ENCODE data around the gene PCGF3. TPM values are rescaled to one million over a fixed set of nuclear protein-coding genes. Genes with fewer than 3 reads are reported as not detected.
"Not testable (repeated sequence)": the region's sequence is repeated elsewhere in the genome, so short reads cannot be mapped to it uniquely, and the experiment has no call there.

PCGF3 gene
- total RNA-seq, 4 donors from 2014 or later = 31.7 to 35.3 (median 34.7) TPM

GRCh38 chr4:688854-689681 lies 16.6 kb upstream of the PCGF3 start, which contains the start of gene SLC49A3:
SLC49A3 (minus strand) TSS chr4:689151; CDS start chr4:689127, 24 bp downstream.
- peak within 1 kb of the TSS; percentile 57 to 68 (median 58) for H3K4me3 ChIP-seq
- intact Hi-C loops (cut with DNase I) = no loop called here
- H3K36me3 ChIP-seq = peaks cover 0 to 11% (median 5%) of the 10 kb centered on the region in 4 donors
- H3K9me3 ChIP-seq = no peaks in the 10 kb centered on the region
- DNase-seq (ENCODE audit: extremely low spot score) = no peak
- 43% methylated on average over 8 of the region's 59 CpGs for WGBS
- H3K27me3 ChIP-seq = peaks cover 0 to 23% (median 0%) of the 10 kb centered on the region in 4 donors
- H3K4me1 ChIP-seq = peaks cover 34 to 44% (median 36%) of the 10 kb centered on the region in 4 donors
- TF ChIP-seq EP300 (IDR thresholded peaks at IDR 0.05) = no peak
- TF ChIP-seq POLR2A (IDR thresholded peaks at IDR 0.05; ENCODE audit: low read depth) = no peak
- TF ChIP-seq CTCF (IDR thresholded peaks at IDR 0.05) = no peak
- no peak for TF ChIP-seq POLR2AphosphoS5 (IDR thresholded peaks at IDR 0.05)
- peak within 1 kb of the TSS; percentile 70 to 83 (median 80) for H3K27ac ChIP-seq (replicated peaks in 1 of 4)

GRCh38 chr4:689723-690122 lies 15.9 kb upstream of the PCGF3 start:
- no peak for DNase-seq (ENCODE audit: extremely low spot score)
- H3K4me1 ChIP-seq = peaks cover 32 to 39% (median 35%) of the 10 kb centered on the region in 4 donors
- peak overlapping the region; percentile 57 to 68 (median 58) for H3K4me3 ChIP-seq
- 83% methylated on average over 8 of the region's 8 CpGs for WGBS
- H3K36me3 ChIP-seq = peaks cover 0 to 11% (median 5%) of the 10 kb centered on the region in 4 donors
- TF ChIP-seq POLR2A (IDR thresholded peaks at IDR 0.05; ENCODE audit: low read depth) = no peak
- no peak for TF ChIP-seq EP300 (IDR thresholded peaks at IDR 0.05)
- TF ChIP-seq CTCF (IDR thresholded peaks at IDR 0.05) = no peak
- no peak for TF ChIP-seq POLR2AphosphoS5 (IDR thresholded peaks at IDR 0.05)
- peak overlapping the region; percentile 70 to 83 (median 80) for H3K27ac ChIP-seq (replicated peaks in 1 of 4)
- peaks cover 0 to 26% (median 0%) of the 10 kb centered on the region in 4 donors for H3K27me3 ChIP-seq
- intact Hi-C loops (cut with DNase I) = no loop called here
- H3K9me3 ChIP-seq = no peaks in the 10 kb centered on the region

GRCh38 chr4:692771-693554 lies 12.7 kb upstream of the PCGF3 start:
- no peak for DNase-seq (ENCODE audit: extremely low spot score)
- H3K27me3 ChIP-seq = peaks cover 0 to 33% (median 0%) of the 10 kb centered on the region in 4 donors
- H3K27ac ChIP-seq (replicated peaks in 1 of 4) = no peak overlapping the region
- H3K9me3 ChIP-seq = no peaks in the 10 kb centered on the region
- intact Hi-C loops (cut with DNase I) = no loop called here
- H3K4me1 ChIP-seq = peaks cover 18 to 22% (median 20%) of the 10 kb centered on the region in 4 donors
- no peaks in the 10 kb centered on the region for H3K36me3 ChIP-seq
- no peak overlapping the region for H3K4me3 ChIP-seq
- TF ChIP-seq POLR2AphosphoS5 (IDR thresholded peaks at IDR 0.05) (no peak), EP300 (IDR thresholded peaks at IDR 0.05) (no peak), POLR2A (IDR thresholded peaks at IDR 0.05; ENCODE audit: low read depth) (no peak), CTCF (IDR thresholded peaks at IDR 0.05) (no peak)
- WGBS = 83% methylated on average over 22 of the region's 32 CpGs

GRCh38 chr4:694341-694940 lies 11.2 kb upstream of the PCGF3 start:
- H3K36me3 ChIP-seq; H3K4me1 ChIP-seq; DNase-seq (ENCODE audit: extremely low spot score); H3K9me3 ChIP-seq; H3K27ac ChIP-seq (replicated peaks in 1 of 4); H3K4me3 ChIP-seq; intact Hi-C loops (cut with DNase I): not testable (repeated sequence)
- 89% methylated on average over 12 of the region's 12 CpGs for WGBS
- H3K27me3 ChIP-seq = peaks cover 0 to 22% (median 0%) of the 10 kb centered on the region in 4 donors

Measured in esophagus muscularis mucosa (tissue), 4 donors.